ENCODE data around the gene PLK3. TPM values are rescaled to one million over a fixed set of nuclear protein-coding genes. Genes with fewer than 3 reads are reported as not detected.

Gene PLK3
- total RNA-seq, 1 donor from 2014 or later: 18.5 TPM

DNA sequence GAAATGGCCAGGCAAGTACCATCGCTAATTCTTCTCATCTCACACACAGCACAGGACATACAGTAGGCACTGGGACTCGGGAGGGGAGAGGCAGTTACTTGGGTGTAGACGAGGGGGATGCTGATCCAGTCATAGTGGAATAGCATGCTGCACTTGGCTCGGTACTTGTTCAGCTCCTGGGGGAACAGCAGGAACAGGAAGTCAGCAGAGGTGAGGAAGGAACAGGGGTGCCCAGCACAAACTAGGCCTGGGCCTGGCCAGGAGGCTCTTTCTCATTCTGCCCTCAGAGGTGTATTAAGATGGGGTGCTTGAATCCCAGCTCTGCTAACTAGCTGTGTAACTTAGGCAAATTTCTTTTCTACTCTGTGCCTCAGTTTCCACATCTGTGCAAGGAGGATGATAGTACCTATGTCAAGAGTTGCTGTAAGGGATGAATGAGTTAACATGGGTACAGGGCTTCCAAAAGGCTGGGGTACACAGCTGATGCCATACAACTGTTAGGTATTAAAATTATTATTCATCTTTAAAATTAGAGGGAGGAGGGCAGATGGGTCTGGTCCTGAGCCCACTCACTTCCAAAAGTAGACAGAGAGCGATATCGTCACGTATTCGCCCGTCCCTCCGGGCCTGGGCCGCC lies 14.6 kb upstream of the PLK3 start:
- Mint-ChIP-seq H3K36me3 (peaks cover 8% of the 10 kb centered on the region), H3K27me3 (no peaks in the 10 kb centered on the region), H3K27ac (peak overlapping the region; percentile 59), H3K9me3 (no peaks in the 10 kb centered on the region), H3K4me1 (ENCODE audit: unreplicated experiment) (peaks cover 23% of the 10 kb centered on the region), H3K4me3 (peak overlapping the region; percentile 79)
- no peak for DNase-seq (ENCODE audit: extremely low spot score, unreplicated experiment)
- TF ChIP-seq, protein P1, sequence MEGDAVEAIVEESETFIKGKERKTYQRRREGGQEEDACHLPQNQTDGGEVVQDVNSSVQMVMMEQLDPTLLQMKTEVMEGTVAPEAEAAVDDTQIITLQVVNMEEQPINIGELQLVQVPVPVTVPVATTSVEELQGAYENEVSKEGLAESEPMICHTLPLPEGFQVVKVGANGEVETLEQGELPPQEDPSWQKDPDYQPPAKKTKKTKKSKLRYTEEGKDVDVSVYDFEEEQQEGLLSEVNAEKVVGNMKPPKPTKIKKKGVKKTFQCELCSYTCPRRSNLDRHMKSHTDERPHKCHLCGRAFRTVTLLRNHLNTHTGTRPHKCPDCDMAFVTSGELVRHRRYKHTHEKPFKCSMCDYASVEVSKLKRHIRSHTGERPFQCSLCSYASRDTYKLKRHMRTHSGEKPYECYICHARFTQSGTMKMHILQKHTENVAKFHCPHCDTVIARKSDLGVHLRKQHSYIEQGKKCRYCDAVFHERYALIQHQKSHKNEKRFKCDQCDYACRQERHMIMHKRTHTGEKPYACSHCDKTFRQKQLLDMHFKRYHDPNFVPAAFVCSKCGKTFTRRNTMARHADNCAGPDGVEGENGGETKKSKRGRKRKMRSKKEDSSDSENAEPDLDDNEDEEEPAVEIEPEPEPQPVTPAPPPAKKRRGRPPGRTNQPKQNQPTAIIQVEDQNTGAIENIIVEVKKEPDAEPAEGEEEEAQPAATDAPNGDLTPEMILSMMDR (conservative IDR thresholded peaks at IDR 0.05): no peak

- H3K27ac Mint-ChIP-seq: peak overlapping the region; percentile 89
- TF ChIP-seq, protein P1 (conservative IDR thresholded peaks at IDR 0.05): peak; percentile 99
- DNase-seq (ENCODE audit: extremely low spot score, unreplicated experiment): no peak
- H3K9me3 Mint-ChIP-seq: no peaks in the 10 kb centered on the region
- H3K4me1 Mint-ChIP-seq (ENCODE audit: unreplicated experiment): peaks cover 27% of the 10 kb centered on the region
- H3K4me3 Mint-ChIP-seq: peak overlapping the region; percentile 79
- H3K27me3 Mint-ChIP-seq: no peaks in the 10 kb centered on the region
- peaks cover 1% of the 10 kb centered on the region for H3K36me3 Mint-ChIP-seq
Measured at GRCh38 chr1:44786138-44786840, 13.9 kb upstream of the PLK3 start.

DNA sequence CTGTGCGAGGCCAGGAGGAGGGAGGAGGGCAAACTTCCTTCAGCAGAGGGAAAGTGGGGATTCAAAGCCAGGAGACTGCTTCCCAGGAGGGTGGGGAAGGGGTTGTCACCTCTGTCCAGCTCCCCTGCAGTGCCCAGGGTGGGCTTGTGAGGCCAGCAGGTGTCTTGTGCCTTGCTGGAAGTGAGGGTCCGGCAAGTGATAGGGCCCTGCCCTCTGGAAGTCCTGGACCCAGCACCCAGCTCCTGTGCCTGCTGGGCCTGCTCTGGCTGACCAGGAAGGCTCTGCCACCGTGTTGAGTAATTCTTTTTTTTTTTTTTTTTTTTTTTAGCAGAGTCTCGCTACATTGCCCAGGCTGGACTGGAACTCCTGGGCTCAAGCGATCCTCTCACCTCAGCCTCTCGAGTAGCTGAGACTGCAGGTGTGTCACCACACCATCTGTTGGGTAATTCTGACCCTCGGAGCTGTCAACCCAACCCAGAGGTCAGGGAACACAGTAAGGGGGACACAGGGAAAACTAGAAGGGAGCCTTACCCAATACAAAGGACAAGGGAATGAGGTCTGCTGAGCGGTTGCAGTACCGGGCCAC lies 13.2 kb upstream of the PLK3 start:
- Mint-ChIP-seq H3K4me1 (ENCODE audit: unreplicated experiment) (peaks cover 27% of the 10 kb centered on the region), H3K27me3 (no peaks in the 10 kb centered on the region), H3K27ac (peak overlapping the region; percentile 89), H3K4me3 (peak overlapping the region; percentile 79), H3K9me3 (no peaks in the 10 kb centered on the region), H3K36me3 (no peaks in the 10 kb centered on the region)
- TF ChIP-seq, protein P1 (conservative IDR thresholded peaks at IDR 0.05): no peak
- DNase-seq (ENCODE audit: extremely low spot score, unreplicated experiment): no peak

- Mint-ChIP-seq H3K9me3 (no peaks in the 10 kb centered on the region), H3K27ac (no peak overlapping the region), H3K27me3 (no peaks in the 10 kb centered on the region), H3K4me3 (no peak overlapping the region), H3K4me1 (ENCODE audit: unreplicated experiment) (peaks cover 27% of the 10 kb centered on the region), H3K36me3 (no peaks in the 10 kb centered on the region)
- TF ChIP-seq, protein P1 (conservative IDR thresholded peaks at IDR 0.05): no peak
- DNase-seq (ENCODE audit: extremely low spot score, unreplicated experiment): no peak
Measured at GRCh38 chr1:44787506-44787905, 12.7 kb upstream of the PLK3 start.

- no peaks in the 10 kb centered on the region for H3K9me3 Mint-ChIP-seq
- peak within 1 kb of the TSS; percentile 18 for H3K27ac Mint-ChIP-seq
- no peak for DNase-seq (ENCODE audit: extremely low spot score, unreplicated experiment)
- no peaks in the 10 kb centered on the region for H3K27me3 Mint-ChIP-seq
- TF ChIP-seq, protein P1 (conservative IDR thresholded peaks at IDR 0.05): no peak
- H3K4me1 Mint-ChIP-seq (ENCODE audit: unreplicated experiment): peaks cover 26% of the 10 kb centered on the region
- H3K36me3 Mint-ChIP-seq: no peaks in the 10 kb centered on the region
- H3K4me3 Mint-ChIP-seq: no peak within 1 kb of the TSS
Measured at GRCh38 chr1:44788120-44788860, 11.9 kb upstream of the PLK3 start, which contains the start of gene BEST4. TSS of gene BEST4 (minus strand) at chr1:44788170. CDS start at chr1:44787705, 465 bp downstream.
